Stimulated activated CD4-positive, alpha-beta T cell treated with anti-CD3 and anti-CD28 coated beads, Interleukin-2, amount 100 ng/mL, for 4 hours (primary cell): ENCODE measurements around the gene SLC25A13.
"Not testable (repeated sequence)": the region's sequence is repeated elsewhere in the genome, so short reads cannot be mapped to it uniquely, and the experiment has no call there.

Experiments
- DNase-seq: peaks from one replicate; pipeline ENCODE4 v3.0.0-alpha.2; 2020; ENCODE audit warnings: low read depth

Gene SLC25A13, protein sequence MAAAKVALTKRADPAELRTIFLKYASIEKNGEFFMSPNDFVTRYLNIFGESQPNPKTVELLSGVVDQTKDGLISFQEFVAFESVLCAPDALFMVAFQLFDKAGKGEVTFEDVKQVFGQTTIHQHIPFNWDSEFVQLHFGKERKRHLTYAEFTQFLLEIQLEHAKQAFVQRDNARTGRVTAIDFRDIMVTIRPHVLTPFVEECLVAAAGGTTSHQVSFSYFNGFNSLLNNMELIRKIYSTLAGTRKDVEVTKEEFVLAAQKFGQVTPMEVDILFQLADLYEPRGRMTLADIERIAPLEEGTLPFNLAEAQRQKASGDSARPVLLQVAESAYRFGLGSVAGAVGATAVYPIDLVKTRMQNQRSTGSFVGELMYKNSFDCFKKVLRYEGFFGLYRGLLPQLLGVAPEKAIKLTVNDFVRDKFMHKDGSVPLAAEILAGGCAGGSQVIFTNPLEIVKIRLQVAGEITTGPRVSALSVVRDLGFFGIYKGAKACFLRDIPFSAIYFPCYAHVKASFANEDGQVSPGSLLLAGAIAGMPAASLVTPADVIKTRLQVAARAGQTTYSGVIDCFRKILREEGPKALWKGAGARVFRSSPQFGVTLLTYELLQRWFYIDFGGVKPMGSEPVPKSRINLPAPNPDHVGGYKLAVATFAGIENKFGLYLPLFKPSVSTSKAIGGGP

DNA sequence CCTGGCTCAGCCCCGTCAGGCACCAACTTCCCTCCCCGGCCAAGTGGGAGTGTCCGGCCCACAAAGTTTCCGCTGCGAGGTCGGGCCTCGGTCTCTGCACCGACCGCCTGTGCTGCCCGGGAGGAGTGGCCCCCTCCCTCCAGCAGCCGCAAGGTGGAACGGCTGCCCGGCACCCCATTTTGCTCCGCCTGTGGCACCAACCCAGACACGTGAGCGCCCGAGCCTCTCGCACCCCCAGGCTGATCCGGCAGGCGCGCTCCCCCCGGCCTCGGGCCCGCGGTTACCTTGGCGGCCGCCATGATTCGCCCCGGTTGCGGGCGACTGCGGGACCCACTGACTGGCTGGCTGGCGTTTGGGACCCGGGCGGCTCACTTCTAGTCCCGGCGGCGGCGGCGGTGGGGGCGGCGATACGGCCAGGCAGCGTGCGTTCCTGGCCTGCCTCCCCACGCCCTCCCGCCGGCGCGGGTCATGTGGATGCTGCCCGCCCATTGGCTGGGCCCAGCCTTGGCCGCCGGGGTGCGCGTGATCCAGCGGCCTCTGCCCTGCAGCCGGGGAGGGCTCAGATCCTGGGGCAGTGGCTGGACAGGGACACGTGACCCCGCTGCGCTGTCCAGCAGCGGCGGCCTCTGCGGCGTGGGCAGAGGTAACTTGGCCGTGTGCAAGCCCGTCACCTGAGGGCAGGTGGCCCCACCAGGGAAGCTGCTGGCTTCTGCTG, at the start of gene SLC25A13:
SLC25A13 (minus strand) TSS at position 441 of the 715 bp plus-strand sequence; CDS start at position 299, 142 bp downstream.
- DNase-seq, result peak; percentile 22

DNA sequence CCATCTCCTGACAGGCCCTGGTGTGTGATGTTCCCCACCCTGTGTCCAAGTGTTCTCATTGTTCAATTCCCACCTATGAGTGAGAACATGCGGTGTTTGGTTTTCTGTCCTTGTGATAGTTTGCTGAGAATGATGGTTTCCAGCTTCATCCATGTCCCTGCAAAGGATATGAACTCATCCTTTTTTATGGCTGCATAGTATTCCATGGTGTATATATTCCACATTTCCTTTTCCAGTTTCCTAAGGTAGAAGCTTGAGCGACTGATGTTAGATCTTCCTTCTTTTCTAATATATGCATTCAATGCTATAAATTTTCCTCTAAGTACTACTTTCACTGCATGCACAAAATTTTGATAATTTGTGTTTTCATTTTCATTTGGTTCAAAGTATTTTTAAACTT, 44.0 kb upstream of the SLC25A13 start:
- DNase-seq, result not testable (repeated sequence)

DNA sequence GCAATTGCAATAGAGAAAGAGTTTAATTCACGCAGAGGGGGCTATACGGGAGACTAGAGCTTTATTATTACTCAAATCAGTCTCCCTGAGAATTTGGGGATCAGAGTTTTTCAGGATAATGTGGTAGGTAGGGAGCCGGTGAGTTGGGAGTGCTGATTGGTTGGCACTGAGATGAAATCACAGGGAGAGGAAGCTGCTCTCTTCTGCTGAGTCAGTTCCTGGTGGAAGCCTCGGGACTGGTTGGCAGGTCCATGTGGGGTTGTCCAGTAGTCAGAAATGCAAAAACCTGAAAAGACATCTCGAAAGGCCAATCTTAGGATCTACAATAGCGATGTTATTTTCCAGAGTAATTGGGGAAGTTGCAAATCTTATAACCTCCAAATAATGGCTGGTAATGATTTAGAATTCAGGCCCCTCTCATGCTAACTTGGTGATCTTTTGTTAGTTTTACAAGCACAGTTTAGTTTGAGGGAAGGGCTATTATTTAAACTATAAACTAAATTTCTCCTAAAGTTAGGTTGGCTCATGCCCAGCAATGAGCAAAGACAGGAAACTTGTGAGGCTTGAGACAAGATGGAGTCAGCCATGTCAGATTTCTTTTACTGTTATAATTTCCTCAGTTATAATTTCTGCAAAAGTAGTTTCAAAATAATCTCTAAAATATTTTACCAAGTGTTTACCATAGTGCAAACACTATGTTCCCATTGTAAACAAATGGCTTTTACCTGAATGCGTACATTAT, 39.4 kb upstream of the SLC25A13 start:
- no peak for DNase-seq

DNA sequence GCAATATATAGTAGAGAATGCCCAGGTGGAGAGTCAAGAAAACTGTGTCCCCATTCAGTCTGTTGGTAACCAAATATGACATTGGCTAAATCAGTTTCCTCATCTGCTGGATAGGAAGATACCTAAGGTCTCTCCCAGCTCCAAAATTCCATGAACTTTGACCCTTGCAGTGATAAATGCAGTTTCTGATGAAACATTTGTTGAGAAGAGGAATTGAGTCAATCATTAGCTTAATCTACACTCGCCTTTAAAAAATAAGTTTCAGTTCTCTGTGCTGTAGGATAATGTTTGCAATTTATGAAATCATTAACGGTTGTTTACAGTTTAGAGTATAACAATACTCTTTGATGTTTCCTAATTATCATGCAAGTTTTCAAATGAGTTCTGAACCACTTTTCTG, 38.0 kb upstream of the SLC25A13 start:
- no peak for DNase-seq

DNA sequence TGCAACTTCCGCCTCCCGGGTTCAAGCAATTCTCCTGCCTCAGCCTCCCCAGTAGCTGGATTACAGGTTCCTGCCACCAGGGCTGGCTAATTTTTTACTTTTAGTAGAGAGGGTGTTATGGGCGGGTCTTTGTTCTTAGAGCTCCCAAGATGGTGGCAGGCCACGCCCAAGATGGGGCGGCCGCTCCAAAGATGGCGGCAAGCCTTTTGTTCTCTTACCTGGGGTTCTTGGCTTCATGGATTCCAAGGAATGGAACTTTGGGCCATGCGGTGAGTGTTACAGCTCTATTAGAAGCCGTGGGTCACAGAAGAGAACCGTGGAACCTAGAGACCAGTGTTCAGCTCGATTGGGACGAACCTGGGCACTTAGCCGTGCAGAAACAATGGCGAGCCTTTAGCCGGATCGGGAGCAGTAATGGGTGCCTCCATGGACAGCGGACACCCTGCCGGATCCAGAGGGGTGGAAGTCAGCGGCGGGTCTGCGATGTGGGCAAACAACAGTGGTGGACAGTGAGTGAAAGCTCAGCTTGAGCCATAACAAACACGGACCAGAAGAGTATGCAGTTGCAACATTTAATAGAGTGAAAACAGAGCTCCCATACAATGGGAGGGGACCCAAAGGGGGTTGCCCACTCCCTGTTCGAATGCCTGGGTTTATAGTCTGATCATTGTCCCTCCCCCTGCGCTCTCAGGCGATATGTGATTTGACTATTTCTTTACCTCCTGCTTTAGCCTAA, 36.5 kb upstream of the SLC25A13 start:
- not testable (repeated sequence) for DNase-seq

DNA sequence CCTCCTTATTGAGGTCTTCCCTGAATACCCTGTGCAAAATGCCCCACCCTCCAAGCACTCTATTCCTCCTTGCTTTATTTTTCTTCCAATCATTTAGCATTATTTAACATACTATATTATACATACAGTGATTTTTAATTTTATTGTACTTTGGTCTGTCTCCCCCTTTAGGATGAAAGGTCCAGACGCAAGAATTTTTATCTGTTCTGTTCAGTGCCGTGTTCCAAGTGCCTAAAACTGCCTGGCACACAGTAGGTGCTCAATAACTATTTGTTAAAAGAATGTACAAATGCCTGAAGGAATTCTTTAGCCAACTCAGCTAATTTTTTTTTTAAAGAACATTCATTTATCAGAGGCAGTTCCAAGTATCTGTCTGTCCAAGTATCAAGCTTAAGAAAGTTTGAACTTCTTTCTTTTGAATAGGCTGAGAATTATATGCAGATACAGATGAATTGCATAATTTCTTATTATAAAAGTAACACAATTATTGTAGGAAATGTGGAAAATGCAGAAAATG, 34.1 kb upstream of the SLC25A13 start:
- DNase-seq, result no peak

DNA sequence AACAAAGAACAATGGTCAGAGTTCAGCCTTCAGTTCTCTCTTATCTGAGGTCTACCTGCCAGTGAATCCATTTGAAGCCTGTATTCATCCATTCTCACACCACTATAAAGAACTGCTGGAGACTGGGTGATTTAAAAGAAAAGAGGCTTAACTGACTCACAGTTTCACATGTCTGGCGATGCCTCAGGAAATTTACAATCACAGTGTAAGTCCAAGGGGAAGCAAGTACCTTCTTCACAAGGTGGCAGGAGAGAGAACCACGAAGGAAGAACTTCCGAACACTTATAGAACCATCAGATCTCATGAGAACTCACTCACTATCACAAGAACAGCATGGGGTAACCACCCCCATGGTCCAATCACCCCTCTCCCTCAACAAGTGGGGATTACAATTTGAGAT, 33.0 kb upstream of the SLC25A13 start:
- no peak for DNase-seq

DNA sequence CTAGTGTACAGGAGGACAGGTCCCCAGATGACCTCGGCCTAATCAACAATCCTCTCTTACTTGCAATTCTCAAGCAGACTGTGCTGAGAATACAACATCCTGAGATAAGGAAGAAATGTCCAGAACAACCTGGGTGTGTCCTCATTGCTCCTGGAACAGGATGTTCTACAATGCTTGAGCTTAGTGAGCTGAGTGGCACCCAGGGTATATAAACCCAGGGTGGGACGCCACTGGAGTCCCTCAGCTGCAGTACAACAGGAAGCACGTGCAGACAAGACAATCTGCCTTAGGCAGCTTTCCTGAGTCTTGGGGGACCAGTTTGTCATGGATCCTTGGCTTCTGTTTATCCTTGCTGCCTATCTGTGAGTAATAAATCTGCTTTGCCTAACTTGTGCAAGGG, 27.7 kb upstream of the SLC25A13 start:
- no peak for DNase-seq

DNA sequence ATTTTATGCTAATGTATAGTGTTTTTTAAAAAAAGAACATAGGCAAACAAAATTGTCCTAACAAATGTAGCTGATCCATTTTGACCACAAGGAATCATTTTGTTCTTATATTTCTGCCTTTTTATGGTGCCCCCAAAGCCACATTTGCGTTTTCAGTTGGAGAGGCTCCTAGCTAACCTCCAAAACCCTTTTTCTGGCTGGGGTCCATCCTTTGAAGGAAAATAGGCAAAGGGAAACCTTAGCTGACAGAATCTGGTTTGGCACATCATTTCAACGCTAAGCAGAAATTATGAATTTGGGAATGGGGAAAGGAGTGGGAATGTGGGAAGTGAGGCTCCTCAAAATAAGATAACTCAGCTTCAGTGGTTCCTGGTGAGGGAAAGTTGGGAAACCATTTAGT, 25.6 kb upstream of the SLC25A13 start:
- DNase-seq, result no peak

DNA sequence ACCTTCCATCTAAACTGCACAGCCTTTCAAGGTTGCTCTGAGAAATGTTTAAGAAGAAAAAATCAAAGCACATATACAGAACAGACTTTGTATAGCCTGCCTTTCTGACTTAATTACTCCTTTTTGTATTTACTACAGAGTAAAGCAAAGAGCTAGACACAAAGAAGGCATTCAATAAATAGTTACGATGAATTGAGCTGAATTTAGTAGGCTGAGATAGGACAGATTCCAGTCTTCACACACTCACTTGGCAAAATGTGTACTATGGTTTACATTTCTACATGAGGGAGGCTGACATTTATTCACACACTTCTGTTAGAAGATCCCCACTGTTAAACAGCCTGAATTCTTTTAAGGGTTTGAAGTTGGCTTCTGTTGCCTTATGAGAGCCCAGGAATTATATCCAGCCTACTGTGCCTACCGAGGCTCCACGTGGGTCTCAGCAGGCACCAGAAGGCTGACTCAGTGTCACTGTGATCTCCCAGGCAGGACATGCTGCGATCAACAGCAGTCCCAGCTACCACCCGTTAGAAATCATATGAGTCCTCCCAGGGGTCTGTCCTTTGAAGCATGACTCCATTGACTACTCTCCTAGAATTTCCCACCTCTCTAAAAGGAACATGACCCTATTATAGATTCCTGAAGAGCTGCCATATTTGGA, 24.5 kb upstream of the SLC25A13 start:
- no peak for DNase-seq

DNA sequence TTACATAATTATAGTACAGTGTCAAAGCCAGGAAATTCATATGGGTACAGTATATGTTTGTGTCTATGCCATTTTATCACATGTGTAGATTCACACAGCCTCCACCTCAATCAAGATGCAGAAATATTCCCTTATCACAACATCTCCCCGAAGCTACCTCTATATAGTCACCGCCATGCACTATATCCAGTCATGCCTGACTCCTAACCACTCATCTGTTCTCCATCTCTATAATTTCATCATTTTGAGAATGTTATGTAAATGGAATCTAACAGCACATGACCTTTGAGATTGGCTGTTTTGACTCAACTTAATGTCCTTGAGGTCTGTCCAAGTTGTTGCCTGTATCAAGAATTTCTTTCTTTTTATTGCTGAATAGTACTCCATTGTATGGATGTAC, 22.3 kb upstream of the SLC25A13 start:
- no peak for DNase-seq

DNA sequence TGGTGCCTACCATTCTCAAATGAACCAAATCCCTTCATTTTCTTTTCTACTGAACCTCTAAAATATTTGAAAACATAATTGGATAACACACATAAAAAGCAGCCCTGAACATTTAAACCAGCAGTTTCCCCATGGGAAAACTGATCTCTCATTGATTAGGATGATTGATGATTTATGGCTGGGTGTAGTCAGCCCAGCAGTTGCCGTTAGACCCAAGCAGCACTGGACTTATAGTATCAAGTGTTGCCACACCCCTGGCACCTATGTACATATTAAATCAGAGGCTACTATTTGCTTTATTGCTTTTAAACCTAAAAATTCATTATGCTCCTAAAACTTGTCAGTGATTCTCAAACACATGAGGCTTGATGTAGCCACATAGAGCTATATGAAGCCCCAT, 20.2 kb upstream of the SLC25A13 start:
- DNase-seq, result no peak

DNA sequence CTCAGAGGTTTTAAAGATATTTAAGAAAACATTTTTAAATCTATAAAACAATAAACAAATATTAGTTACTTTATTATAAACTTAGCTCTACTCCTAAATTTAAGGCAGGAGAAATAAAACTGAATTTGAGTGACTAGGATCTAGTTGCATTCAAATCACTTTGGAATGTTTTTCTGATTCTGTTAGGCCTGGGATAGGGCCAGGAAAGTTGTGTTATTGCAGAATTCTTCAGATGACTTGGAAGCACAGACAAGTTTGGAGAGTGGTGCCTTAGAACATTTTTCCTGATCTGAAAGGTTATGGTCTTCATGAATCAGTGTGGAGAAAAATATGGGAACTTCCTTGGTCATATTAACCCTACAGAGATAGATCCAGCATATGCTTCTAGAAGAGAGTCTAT, 15.6 kb upstream of the SLC25A13 start:
- DNase-seq, result no peak

DNA sequence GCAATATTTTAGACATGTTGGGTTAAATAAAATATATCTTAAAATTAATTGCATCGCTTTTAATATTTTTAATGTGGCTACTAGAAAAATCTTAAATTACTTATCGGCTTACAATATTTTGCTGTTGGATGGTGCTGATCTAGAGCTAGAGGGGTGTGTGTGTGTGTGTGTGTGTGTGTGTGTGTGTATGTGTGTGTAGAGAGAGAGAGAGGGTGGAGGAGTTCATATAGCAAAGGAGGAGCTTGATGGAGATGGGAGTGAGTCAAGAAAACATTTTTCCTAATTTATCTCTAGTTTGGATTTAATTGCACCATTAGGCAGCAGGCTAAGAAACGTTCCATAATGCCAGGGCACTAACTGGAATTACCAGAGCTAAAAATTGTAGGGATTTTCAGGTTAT, 10.4 kb upstream of the SLC25A13 start:
- DNase-seq, result no peak

DNA sequence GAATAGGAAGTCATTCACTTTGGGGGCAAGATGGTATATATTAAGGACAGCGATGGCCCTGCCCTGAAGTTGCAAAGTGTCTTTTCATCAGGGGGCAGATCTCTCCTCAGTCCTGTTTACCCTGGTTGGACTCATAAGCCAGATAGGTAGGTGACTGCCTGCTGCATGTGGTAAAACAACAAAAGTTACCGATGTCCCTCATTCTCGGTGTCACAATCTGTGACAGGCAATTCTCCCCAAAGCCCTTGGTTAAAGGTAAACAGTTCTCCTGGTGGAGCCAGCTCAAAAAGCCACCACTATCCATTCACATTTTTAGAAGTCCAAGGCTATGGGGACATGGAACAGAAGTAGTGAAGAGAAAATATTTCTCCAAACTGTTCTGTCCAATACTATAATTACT, 9.9 kb upstream of the SLC25A13 start:
- DNase-seq, result no peak

DNA sequence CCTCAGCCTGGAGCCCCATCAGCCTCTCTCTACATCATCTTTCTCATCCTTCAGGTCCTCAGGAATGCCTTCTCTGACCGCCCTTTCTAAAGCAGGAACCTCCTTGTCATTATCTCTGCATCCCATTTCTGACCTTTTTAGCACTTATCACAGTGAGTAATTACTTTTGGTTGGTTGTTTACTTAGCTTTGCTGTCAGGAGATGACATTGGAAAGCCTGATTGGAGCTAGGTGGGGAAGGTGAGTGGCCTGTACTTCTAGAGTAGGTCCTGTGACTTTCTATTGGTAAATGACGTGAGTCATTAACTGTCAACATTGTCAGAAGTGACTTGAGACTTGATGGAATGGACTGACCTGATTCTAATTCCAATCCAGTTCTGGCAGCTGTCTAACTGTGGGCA, 9.3 kb upstream of the SLC25A13 start:
- no peak for DNase-seq

DNA sequence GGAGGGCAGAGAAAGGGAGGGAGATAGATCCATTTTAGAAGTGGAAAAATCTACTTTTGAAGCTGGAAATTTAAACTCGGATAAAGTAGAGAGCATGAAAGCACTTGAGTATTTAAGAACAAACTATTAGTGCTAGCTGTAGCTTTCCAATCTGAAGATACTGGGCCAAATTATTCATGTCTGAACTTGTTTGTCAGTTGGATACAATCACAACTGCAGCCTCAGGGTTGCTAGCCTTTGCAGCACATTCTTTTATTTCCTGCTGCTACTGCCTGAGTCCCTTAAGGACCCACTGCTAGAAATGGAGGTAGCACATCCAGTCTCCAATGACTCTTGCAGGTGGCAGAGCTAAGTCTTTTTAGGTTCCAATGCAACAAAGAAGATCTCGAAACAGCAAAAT, 8.3 kb upstream of the SLC25A13 start:
- no peak for DNase-seq

DNA sequence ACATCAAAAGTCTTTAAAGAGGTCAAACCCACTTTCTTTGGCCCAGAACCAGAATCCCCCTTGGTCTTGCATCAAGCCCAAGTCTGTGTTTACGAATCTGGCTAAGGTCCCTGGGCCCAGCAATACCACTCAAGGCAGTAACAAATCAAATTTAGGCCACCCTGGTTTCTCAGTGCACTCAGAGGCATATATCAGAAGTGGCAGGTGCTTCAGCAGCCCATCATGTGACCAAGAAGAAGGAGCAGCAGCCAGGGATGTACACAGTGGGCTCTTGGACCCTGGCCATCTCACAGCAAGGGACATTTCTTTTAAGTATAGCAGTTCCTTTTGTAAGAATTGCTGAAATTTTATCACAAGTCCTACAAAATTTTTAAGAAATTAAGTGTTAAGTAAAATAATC, 7.3 kb upstream of the SLC25A13 start:
- no peak for DNase-seq

DNA sequence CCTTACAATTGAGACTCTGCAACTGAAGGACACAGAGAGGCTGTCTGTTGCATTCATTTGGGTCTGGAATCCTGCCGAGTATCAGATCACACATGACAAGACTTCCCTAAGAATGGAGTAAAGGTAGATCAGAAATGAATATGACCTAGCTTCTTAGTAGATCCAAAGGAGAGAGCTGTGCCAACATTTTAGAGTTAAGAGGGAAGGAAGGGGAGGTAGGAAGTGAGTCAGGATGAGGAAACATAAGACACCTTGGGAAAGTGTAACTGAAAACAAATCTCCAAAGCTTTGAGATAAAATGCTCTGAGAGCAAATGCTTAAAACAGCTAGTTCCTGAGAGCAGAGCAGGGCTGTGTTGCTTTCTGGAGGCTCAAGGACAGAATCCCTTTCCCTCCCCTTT, 6.1 kb upstream of the SLC25A13 start:
- DNase-seq, result no peak

DNA sequence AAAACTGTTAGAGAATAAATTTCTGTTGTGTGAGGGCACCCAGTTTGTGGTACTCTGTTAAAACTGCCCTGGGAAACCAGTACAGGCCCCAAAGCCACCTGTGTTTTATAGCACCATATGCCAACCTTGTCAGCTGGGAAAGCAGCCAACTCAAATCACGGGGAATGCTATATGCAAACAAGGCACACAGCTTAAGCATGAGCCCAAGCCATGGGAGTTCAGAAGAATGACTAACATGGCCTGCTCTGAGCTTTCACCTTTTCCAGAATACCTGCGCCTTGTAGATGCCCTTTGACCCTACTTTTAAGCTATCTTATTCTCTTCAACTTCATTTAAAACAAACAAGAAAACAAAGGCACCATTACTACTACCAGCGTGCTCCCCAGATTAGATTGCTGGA, 5.5 kb upstream of the SLC25A13 start:
- no peak for DNase-seq

DNA sequence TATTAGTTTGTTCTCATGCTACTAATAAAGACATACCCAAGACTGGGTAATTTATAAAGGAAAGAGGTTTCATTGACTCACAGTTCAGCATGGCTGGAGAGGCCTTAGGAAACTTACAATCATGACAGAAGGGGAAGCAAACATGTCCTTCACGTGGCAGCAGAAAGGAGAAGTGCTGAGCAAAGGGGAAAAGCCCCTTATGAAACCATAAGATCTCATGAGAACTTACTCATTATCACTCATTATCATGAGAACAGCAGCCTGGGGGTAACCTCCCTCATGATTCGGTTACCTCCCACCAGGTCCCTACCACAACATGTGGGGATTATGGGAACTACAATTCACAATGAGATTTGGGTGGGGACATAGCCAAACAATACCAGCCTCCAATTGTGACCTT, 4.9 kb upstream of the SLC25A13 start:
- DNase-seq, result not testable (repeated sequence)
